Stimulated activated CD8-positive, alpha-beta memory T cell treated with anti-CD3 and anti-CD28 coated beads, Interleukin-15, amount 100 ng/mL, for 4 hours (primary cell): Measurements from ENCODE around the gene EXOSC5.
"Not testable (repeated sequence)": the region's sequence is repeated elsewhere in the genome, so short reads cannot be mapped to it uniquely, and the experiment has no call there.

Experiments
- DNase-seq, 2 donors: peaks; one replicate each; pipeline ENCODE4 v3.0.0-alpha.2; 2020; ENCODE audit warnings: low read depth in 2 of 2

EXOSC5 gene

GRCh38 chr19:41426116-41426841, 29.1 kb upstream of the EXOSC5 start:
- no peak for DNase-seq

GRCh38 chr19:41425174-41426115, 28.3 kb upstream of the EXOSC5 start:
- no peak for DNase-seq

GRCh38 chr19:41424335-41425173, 27.4 kb upstream of the EXOSC5 start:
- no peak for DNase-seq

- no peak for DNase-seq
These were observed 25.8 kb upstream of the EXOSC5 start for GRCh38 chr19:41422955-41423354.

GRCh38 chr19:41422456-41422855, 25.3 kb upstream of the EXOSC5 start:
- DNase-seq = no peak

GRCh38 chr19:41421973-41422372, 24.8 kb upstream of the EXOSC5 start:
- DNase-seq = no peak

GRCh38 chr19:41421314-41421713, 24.2 kb upstream of the EXOSC5 start:
- no peak for DNase-seq

GRCh38 chr19:41420101-41420880, 23.1 kb upstream of the EXOSC5 start:
- no peak for DNase-seq

- no peak for DNase-seq
These were observed 19.1 kb upstream of the EXOSC5 start for GRCh38 chr19:41416194-41416674.

- DNase-seq = no peak
These were observed 18.0 kb upstream of the EXOSC5 start for GRCh38 chr19:41415154-41415571.

GRCh38 chr19:41414461-41414860, 17.3 kb upstream of the EXOSC5 start:
- DNase-seq = no peak

- no peak for DNase-seq
These were observed 16.8 kb upstream of the EXOSC5 start for GRCh38 chr19:41413947-41414346.

- no peak for DNase-seq
These were observed 15.8 kb upstream of the EXOSC5 start for GRCh38 chr19:41412953-41413352.

GRCh38 chr19:41411968-41412265, 14.8 kb upstream of the EXOSC5 start:
- DNase-seq = no peak

- DNase-seq = no peak
These were observed 14.2 kb upstream of the EXOSC5 start for GRCh38 chr19:41411100-41411967.

GRCh38 chr19:41410336-41411054, 13.3 kb upstream of the EXOSC5 start:
- no peak for DNase-seq

GRCh38 chr19:41409288-41409687, 12.1 kb upstream of the EXOSC5 start:
- no peak for DNase-seq

GRCh38 chr19:41408846-41409245, 11.7 kb upstream of the EXOSC5 start:
- DNase-seq = not testable (repeated sequence)

- DNase-seq = no peak
These were observed 11.1 kb upstream of the EXOSC5 start for GRCh38 chr19:41408256-41408655.

GRCh38 chr19:41407271-41407670, 10.1 kb upstream of the EXOSC5 start:
- DNase-seq = no peak
